IMR-90 (cell line): ENCODE results near the gene TAF1B. TPM values are rescaled to one million over a fixed set of nuclear protein-coding genes. Genes with fewer than 3 reads are reported as not detected.

ENCODE experiments used
- ATAC-seq: fragments of 200-7000 bp; cut with Tn5 transposase; 2 replicates; pipeline ENCODE4 v1.9.1; 2020; ENCODE audit warnings: low read depth, mild to moderate bottlenecking, moderate library complexity
- BruUV-seq: library from RNA; stranded (reverse); fragments of 400-500 nt; replicated peaks from 2 replicates; lab custom pipeline; 2021; lab: Mats Ljungman, UMichigan
- CTCF ChIA-PET: fragments of 300-600 bp; formaldehyde crosslinking; extraction: SDS; loops from one replicate; lab custom pipeline; 2021; ENCODE audit warnings: antibody characterized with exemption; lab: Yijun Ruan, JAX
- POLR2A ChIA-PET: fragments of 300-600 bp; sonication (Branson Sonifier 250); formaldehyde crosslinking; loops from one replicate; lab custom pipeline; 2022; ENCODE audit warnings: antibody characterized with exemption; ENCODE audit not compliant: unreplicated experiment; lab: Charles Lee
- DNase-seq: peaks from one replicate; pipeline ENCODE4 v3.0.0; 2013
- H2AFZ ChIP-seq: replicated peaks from 2 replicates; pipeline ENCODE3; 2013; ENCODE audit warnings: low read length, mild to moderate bottlenecking; ENCODE audit not compliant: poor library complexity
- H2AK5ac ChIP-seq: 2 replicates; pipeline ENCODE4 v1.6.1; 2013; ENCODE audit warnings: low read depth, low read length, inconsistent platforms
- H2AK9ac ChIP-seq: replicated peaks from 2 replicates; pipeline ENCODE3; 2013; ENCODE audit warnings: mild to moderate bottlenecking, low read depth, low read length, moderate library complexity; ENCODE audit not compliant: poor library complexity
- H2BK120ac ChIP-seq: 2 replicates; pipeline ENCODE4 v1.6.1; 2013; ENCODE audit warnings: low read depth, low read length, inconsistent platforms
- H2BK15ac ChIP-seq: 3 replicates; pipeline ENCODE4 v1.6.1; 2013; ENCODE audit warnings: low read depth, low read length, inconsistent platforms
- H2BK20ac ChIP-seq: 2 replicates; pipeline ENCODE4 v1.6.1; 2013; ENCODE audit warnings: low read depth, mild to moderate bottlenecking, inconsistent platforms, low read length, moderate library complexity
- H2BK5ac ChIP-seq: 2 replicates; pipeline ENCODE4 v1.6.1; 2013; ENCODE audit warnings: mild to moderate bottlenecking, low read depth, low read length, inconsistent platforms; ENCODE audit not compliant: poor library complexity, severe bottlenecking
- H3K14ac ChIP-seq: replicated peaks from 2 replicates; pipeline ENCODE4 v1.6.1; 2013; ENCODE audit warnings: low read depth, low read length, inconsistent platforms
- H3K18ac ChIP-seq: 2 replicates; pipeline ENCODE4 v1.6.1; 2013; ENCODE audit warnings: low read depth, low read length, control low read depth
- H3K23ac ChIP-seq: 2 replicates; pipeline ENCODE4 v1.6.1; 2013; ENCODE audit warnings: low read depth, low read length, inconsistent platforms
- H3K27ac ChIP-seq: 2 replicates; pipeline ENCODE4 v1.5.1; 2013; ENCODE audit warnings: mild to moderate bottlenecking, control low read depth, low read length; ENCODE audit not compliant: insufficient read depth
- H3K27me3 ChIP-seq: 2 replicates; pipeline ENCODE4 v1.6.1; 2013; ENCODE audit warnings: low read length; ENCODE audit not compliant: control insufficient read depth, insufficient read depth
- H3K36me3 ChIP-seq: 2 replicates; pipeline ENCODE4 v1.6.1; 2013; ENCODE audit warnings: low read length, mixed read lengths; ENCODE audit not compliant: control insufficient read depth, insufficient read depth
- H3K4ac ChIP-seq: 2 replicates; pipeline ENCODE4 v1.6.1; 2013; ENCODE audit warnings: low read depth, low read length, inconsistent platforms
- H3K4me1 ChIP-seq: 2 replicates; pipeline ENCODE4 v1.6.1; 2013; ENCODE audit warnings: low read length, mixed read lengths; ENCODE audit not compliant: control insufficient read depth, insufficient read depth
- H3K4me2 ChIP-seq: 2 replicates; pipeline ENCODE4 v1.6.1; 2013; ENCODE audit warnings: low read depth, mild to moderate bottlenecking, control low read depth, low read length, moderate library complexity
- H3K4me3 ChIP-seq: 2 replicates; pipeline ENCODE4 v1.5.1; 2013; ENCODE audit warnings: low read depth, mild to moderate bottlenecking, control low read depth, low read length, moderate library complexity; ENCODE audit not compliant: insufficient read depth
- H3K56ac ChIP-seq: 2 replicates; pipeline ENCODE4 v1.6.1; 2013; ENCODE audit warnings: low read length, inconsistent platforms; ENCODE audit not compliant: insufficient read depth; ENCODE audit errors: extremely low read depth
- H3K79me1 ChIP-seq, 2 experiments: 2 replicates each; pipeline ENCODE4 v1.6.1; 2013; ENCODE audit warnings: low read length in 2 of 2, inconsistent platforms in 1 of 2, low read depth in 1 of 2
- H3K9ac ChIP-seq: 2 replicates; pipeline ENCODE4 v1.6.1; 2013; ENCODE audit warnings: low read depth, low read length, control low read depth
- H3K9me1 ChIP-seq: 2 replicates; pipeline ENCODE4 v1.6.1; 2013; ENCODE audit warnings: low read length, inconsistent platforms; ENCODE audit not compliant: insufficient read depth
- H3K9me3 ChIP-seq: 2 replicates; pipeline ENCODE4 v1.6.1; 2013; ENCODE audit warnings: low read length; ENCODE audit not compliant: control insufficient read depth, insufficient read depth
- H4K20me1 ChIP-seq: 2 replicates; pipeline ENCODE4 v1.6.1; 2013; ENCODE audit warnings: low read length, inconsistent platforms; ENCODE audit not compliant: insufficient read depth
- H4K5ac ChIP-seq: 2 replicates; pipeline ENCODE4 v1.6.1; 2013; ENCODE audit warnings: mild to moderate bottlenecking, low read depth, low read length, control low read depth
- H4K8ac ChIP-seq, 2 experiments: 2 replicates each; pipeline ENCODE4 v1.6.1; 2013; ENCODE audit warnings: low read depth in 2 of 2, low read length in 2 of 2, control low read depth in 1 of 2, inconsistent platforms in 1 of 2
- H4K91ac ChIP-seq: 2 replicates; pipeline ENCODE4 v1.6.1; 2013; ENCODE audit warnings: low read depth, low read length, inconsistent platforms; ENCODE audit not compliant: insufficient read depth
- BHLHE40 ChIP-seq: fragments of 150-350 bp; IDR thresholded peaks from 2 replicates; pipeline ENCODE4 v1.6.1; 2016; ENCODE audit warnings: mild to moderate bottlenecking, low read depth, low read length
- CEBPB ChIP-seq: IDR thresholded peaks from 2 replicates; pipeline ENCODE4 v1.6.1; 2012; ENCODE audit warnings: low read depth, low read length, improper control_type of control experiment
- CHD1 ChIP-seq: IDR thresholded peaks from 2 replicates; pipeline ENCODE4 v1.6.1; 2012; ENCODE audit warnings: low read depth, low read length, improper control_type of control experiment
- FOS ChIP-seq: fragments of 150-350 bp; IDR thresholded peaks from 2 replicates; pipeline ENCODE4 v1.6.1; 2016; ENCODE audit warnings: low read depth, low read length
- MAFK ChIP-seq: IDR thresholded peaks from 2 replicates; pipeline ENCODE4 v1.6.1; 2012; ENCODE audit warnings: low read depth, low read length, improper control_type of control experiment
- MAZ ChIP-seq: IDR thresholded peaks from 2 replicates; pipeline ENCODE4 v1.6.1; 2012; ENCODE audit warnings: low read depth, mild to moderate bottlenecking, low read length, improper control_type of control experiment, moderate library complexity, borderline replicate concordance
- MXI1 ChIP-seq: IDR thresholded peaks from 2 replicates; pipeline ENCODE4 v1.6.1; 2012; ENCODE audit warnings: low read depth, mild to moderate bottlenecking, low read length, moderate library complexity, borderline replicate concordance
- NFE2L2 ChIP-seq: fragments of 150-350 bp; IDR thresholded peaks from 2 replicates; pipeline ENCODE4 v1.6.1; 2016; ENCODE audit warnings: low read depth, mild to moderate bottlenecking, low read length
- POLR2A ChIP-seq: IDR thresholded peaks from 2 replicates; pipeline ENCODE4 v1.6.1; 2012; ENCODE audit warnings: mild to moderate bottlenecking, low read depth, low read length
- RAD21 ChIP-seq: IDR thresholded peaks from 2 replicates; pipeline ENCODE4 v1.6.1; 2012; ENCODE audit warnings: low read length, improper control_type of control experiment
- RCOR1 ChIP-seq: IDR thresholded peaks from 2 replicates; pipeline ENCODE4 v1.6.1; 2012; ENCODE audit warnings: mild to moderate bottlenecking, low read length, improper control_type of control experiment; ENCODE audit not compliant: insufficient replicate concordance
- RFX5 ChIP-seq: IDR thresholded peaks from 2 replicates; pipeline ENCODE4 v1.8.0; 2012; ENCODE audit warnings: low read depth, mild to moderate bottlenecking, low read length, moderate library complexity
- SMC3 ChIP-seq: fragments of 150-350 bp; IDR thresholded peaks from 2 replicates; pipeline ENCODE4 v1.6.1; 2016; ENCODE audit warnings: low read depth, mild to moderate bottlenecking, antibody characterized with exemption, low read length, moderate library complexity
- WGBS, 2 experiments: methylation state at CpG; one replicate each; pipeline versions ENCODE4 v1.1.5 to v1.1.7; 2013; ENCODE audit warnings: missing lambda C conversion rate in 2 of 2; ENCODE audit not compliant: insufficient read length in 1 of 2; ENCODE audit errors: extremely low coverage in 2 of 2; 5-methylcytosine and 5-hydroxymethylcytosine counted together
- dilution Hi-C: fragments of 300-500 bp; cut with HindIII; formaldehyde crosslinking; loops from one replicate; pipeline ENCODE4 v1.14.3; 2018; ENCODE audit warnings: low sequenced_read_pairs; ENCODE audit not compliant: unreplicated experiment
- in situ Hi-C: fragments of 300-500 bp; cut with MboI; formaldehyde crosslinking; loops from 3 replicates; pipeline ENCODE4 v1.14.3; 2019; ENCODE audit warnings: low sequenced_read_pairs, inconsistent platforms, mixed read lengths
- intact Hi-C: fragments of 100-400 bp; cut with micrococcal nuclease; formaldehyde crosslinking; loops from 2 replicates; pipeline ENCODE4 v1.10.0; 2022
- polyA plus RNA-seq, 3 experiments: library from polyadenylated mRNA; depleted of rRNA; stranded (reverse); fragments of >200 nt; gene quantifications; 2 replicates each; pipeline ENCODE4 v1.2.3, GENCODE V29; 2012; ENCODE audit warnings: low replicate concordance in 1 of 3
- total RNA-seq: library from RNA; depleted of rRNA; stranded (reverse); fragments of >200 nt; gene quantifications from 2 replicates; pipeline ENCODE4 v1.2.3, GENCODE V29; 2012
- TF ChIP-seq, protein P1 (sequence below): fragments of 150-350 bp; IDR thresholded peaks from 2 replicates; pipeline ENCODE4 v1.6.1; 2017; ENCODE audit warnings: mild to moderate bottlenecking, antibody characterized with exemption, low read length, low read depth
- TF ChIP-seq, protein P2 (sequence below): fragments of 150-350 bp; IDR thresholded peaks from 2 replicates; pipeline ENCODE4 v1.6.1; 2016; ENCODE audit warnings: low read depth, mild to moderate bottlenecking, low read length, moderate library complexity, borderline replicate concordance
- TF ChIP-seq, protein P3 (sequence below): conservative IDR thresholded peaks from 2 replicates; pipeline ENCODE4 v1.5.1; 2012; ENCODE audit warnings: mild to moderate bottlenecking, low read depth, low read length, improper control_type of control experiment

TAF1B gene
- total and polyA plus RNA-seq, 2 of the 4 experiments (the other 2 are of a cell fraction): 8.4 to 19.9 TPM

DNA sequence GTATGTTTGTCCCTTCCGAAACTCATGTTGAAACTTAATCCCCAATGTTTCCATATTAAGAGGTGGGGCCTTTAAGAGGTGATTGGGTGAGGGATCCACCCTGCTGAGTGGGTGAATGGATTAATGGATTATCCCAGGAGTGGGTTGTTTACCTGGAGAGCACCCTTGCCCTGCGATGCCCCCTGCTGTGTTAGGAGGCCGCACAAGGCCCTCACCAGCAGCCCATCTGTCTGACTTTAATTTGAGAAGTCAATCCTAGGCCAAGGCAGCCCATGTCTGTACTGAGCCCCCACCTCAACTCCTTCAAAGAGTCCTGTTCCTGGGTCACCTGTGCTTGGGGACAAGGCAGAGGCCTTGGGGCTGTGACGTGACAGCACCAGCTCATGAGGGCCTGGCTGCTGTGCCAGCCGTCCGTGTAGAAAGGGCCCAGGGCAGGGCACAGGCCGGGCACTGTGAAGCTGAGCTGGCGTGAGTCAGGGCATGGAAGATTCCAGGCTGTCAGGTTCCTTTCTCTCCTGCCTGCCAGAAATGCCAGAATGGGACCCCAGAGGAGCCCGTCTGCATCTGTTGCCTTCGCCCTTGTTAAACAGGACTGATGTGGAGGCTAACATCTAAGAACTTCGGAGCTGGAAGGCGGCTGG lies 21.3 kb upstream of the TAF1B start:
- no peaks in the 10 kb centered on the region for H3K27me3 ChIP-seq
- DNase-seq: no peak
- H3K9ac ChIP-seq: no peak overlapping the region
- H3K79me1 ChIP-seq: no peaks in the 10 kb centered on the region
- no peak overlapping the region for H3K14ac ChIP-seq
- no peak overlapping the region for H3K27ac ChIP-seq
- no peak overlapping the region for H4K5ac ChIP-seq
- H2BK20ac ChIP-seq: no peak overlapping the region
- 89% methylated on average over 5 of the region's 12 CpGs; no CpG with 5 or more reads in 1 of the 2 experiments for WGBS, 2 experiments
- H2AK9ac ChIP-seq: no peak overlapping the region
- ATAC-seq: no peak
- ChIA-PET CTCF (no interaction called here), POLR2A (no interaction called here)
- no peak overlapping the region for H2BK5ac ChIP-seq
- dilution Hi-C loops: no loop called here
- no peak overlapping the region for H3K18ac ChIP-seq
- no peak overlapping the region for H4K91ac ChIP-seq
- no TSS peak for BruUV-seq
- intact Hi-C loops: no loop called here
- no peak overlapping the region for H3K23ac ChIP-seq
- H3K4ac ChIP-seq: no peak overlapping the region
- no peak overlapping the region for H2BK15ac ChIP-seq
- H3K9me1 ChIP-seq: no peaks in the 10 kb centered on the region
- no peak overlapping the region for H3K4me2 ChIP-seq
- no peak overlapping the region for H4K8ac ChIP-seq
- H3K4me1 ChIP-seq: peaks cover 4% of the 10 kb centered on the region; the same call in 1 of the 2 replicates
- H4K20me1 ChIP-seq: no peaks in the 10 kb centered on the region
- TF ChIP-seq MAZ (no peak), POLR2A (no peak), SMC3 (no peak), RFX5 (no peak), BHLHE40 (no peak), CEBPB (no peak), MAFK (no peak), RAD21 (no peak), FOS (no peak), MXI1 (no peak), RCOR1 (no peak), CHD1 (no peak), NFE2L2 (no peak)
- TF ChIP-seq, protein P1, sequence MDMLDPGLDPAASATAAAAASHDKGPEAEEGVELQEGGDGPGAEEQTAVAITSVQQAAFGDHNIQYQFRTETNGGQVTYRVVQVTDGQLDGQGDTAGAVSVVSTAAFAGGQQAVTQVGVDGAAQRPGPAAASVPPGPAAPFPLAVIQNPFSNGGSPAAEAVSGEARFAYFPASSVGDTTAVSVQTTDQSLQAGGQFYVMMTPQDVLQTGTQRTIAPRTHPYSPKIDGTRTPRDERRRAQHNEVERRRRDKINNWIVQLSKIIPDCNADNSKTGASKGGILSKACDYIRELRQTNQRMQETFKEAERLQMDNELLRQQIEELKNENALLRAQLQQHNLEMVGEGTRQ: no peak
- TF ChIP-seq, protein P2, sequence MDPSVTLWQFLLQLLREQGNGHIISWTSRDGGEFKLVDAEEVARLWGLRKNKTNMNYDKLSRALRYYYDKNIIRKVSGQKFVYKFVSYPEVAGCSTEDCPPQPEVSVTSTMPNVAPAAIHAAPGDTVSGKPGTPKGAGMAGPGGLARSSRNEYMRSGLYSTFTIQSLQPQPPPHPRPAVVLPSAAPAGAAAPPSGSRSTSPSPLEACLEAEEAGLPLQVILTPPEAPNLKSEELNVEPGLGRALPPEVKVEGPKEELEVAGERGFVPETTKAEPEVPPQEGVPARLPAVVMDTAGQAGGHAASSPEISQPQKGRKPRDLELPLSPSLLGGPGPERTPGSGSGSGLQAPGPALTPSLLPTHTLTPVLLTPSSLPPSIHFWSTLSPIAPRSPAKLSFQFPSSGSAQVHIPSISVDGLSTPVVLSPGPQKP: no peak
- TF ChIP-seq, protein P3, sequence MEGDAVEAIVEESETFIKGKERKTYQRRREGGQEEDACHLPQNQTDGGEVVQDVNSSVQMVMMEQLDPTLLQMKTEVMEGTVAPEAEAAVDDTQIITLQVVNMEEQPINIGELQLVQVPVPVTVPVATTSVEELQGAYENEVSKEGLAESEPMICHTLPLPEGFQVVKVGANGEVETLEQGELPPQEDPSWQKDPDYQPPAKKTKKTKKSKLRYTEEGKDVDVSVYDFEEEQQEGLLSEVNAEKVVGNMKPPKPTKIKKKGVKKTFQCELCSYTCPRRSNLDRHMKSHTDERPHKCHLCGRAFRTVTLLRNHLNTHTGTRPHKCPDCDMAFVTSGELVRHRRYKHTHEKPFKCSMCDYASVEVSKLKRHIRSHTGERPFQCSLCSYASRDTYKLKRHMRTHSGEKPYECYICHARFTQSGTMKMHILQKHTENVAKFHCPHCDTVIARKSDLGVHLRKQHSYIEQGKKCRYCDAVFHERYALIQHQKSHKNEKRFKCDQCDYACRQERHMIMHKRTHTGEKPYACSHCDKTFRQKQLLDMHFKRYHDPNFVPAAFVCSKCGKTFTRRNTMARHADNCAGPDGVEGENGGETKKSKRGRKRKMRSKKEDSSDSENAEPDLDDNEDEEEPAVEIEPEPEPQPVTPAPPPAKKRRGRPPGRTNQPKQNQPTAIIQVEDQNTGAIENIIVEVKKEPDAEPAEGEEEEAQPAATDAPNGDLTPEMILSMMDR: no peak
- no peak overlapping the region for H3K4me3 ChIP-seq
- H3K56ac ChIP-seq: no peak overlapping the region
- H2BK120ac ChIP-seq: no peak overlapping the region
- in situ Hi-C loops: loop anchor here (25.0 kb wide), 1 partner anchor 840 kb away; no protein-coding TSS in a partner anchor
- no peak overlapping the region for H2AK5ac ChIP-seq
- H3K9me3 ChIP-seq: no peaks in the 10 kb centered on the region
- H3K36me3 ChIP-seq: no peaks in the 10 kb centered on the region
- no peak overlapping the region for H2AFZ ChIP-seq
